Mesenchymal stem cell (in vitro differentiated cells and primary cell): ENCODE measurements around the gene ASB7.

ENCODE experiments used
- DNase-seq: peaks from one replicate; pipeline ENCODE4 v3.0.0-alpha.2; 2013
- H2AFZ ChIP-seq: one replicate; pipeline ENCODE4 v1.6.1; 2013; ENCODE audit warnings: low read depth, mild to moderate bottlenecking, control low read depth, inconsistent platforms, low read length, moderate library complexity
- H2AK5ac ChIP-seq: 2 replicates; pipeline ENCODE4 v1.6.1; 2013; ENCODE audit warnings: low read length, moderate library complexity, mild to moderate bottlenecking, inconsistent platforms; ENCODE audit not compliant: severe bottlenecking
- H2BK120ac ChIP-seq: one replicate; pipeline ENCODE4 v1.6.1; 2013; ENCODE audit warnings: low read depth, mild to moderate bottlenecking, inconsistent platforms, low read length, moderate library complexity
- H2BK12ac ChIP-seq, 2 experiments: one replicate each; pipeline ENCODE4 v1.6.1; 2013; ENCODE audit warnings: inconsistent platforms in 2 of 2, low read length in 2 of 2, mild to moderate bottlenecking in 2 of 2, moderate library complexity in 2 of 2, control low read depth in 1 of 2
- H2BK15ac ChIP-seq: one replicate; pipeline ENCODE4 v1.6.1; 2013; ENCODE audit warnings: mild to moderate bottlenecking, low read depth, inconsistent platforms; ENCODE audit not compliant: poor library complexity, severe bottlenecking
- H2BK5ac ChIP-seq: 2 replicates; pipeline ENCODE4 v1.6.1; 2013; ENCODE audit warnings: low read depth, mild to moderate bottlenecking, low read length, control low read depth, inconsistent platforms; ENCODE audit not compliant: poor library complexity, severe bottlenecking
- H3K14ac ChIP-seq, 2 experiments: one replicate each; pipeline ENCODE4 v1.6.1; 2013; ENCODE audit warnings: inconsistent platforms in 2 of 2, low read length in 2 of 2, control low read depth in 1 of 2, mild to moderate bottlenecking in 1 of 2, moderate library complexity in 1 of 2
- H3K18ac ChIP-seq, 2 experiments: one replicate each; pipeline ENCODE4 v1.6.1; 2013; ENCODE audit warnings: inconsistent platforms in 2 of 2, low read length in 2 of 2, control low read depth in 1 of 2, low read depth in 1 of 2, mild to moderate bottlenecking in 1 of 2
- H3K23ac ChIP-seq, 2 experiments: one replicate each; pipeline ENCODE4 v1.6.1; 2013; ENCODE audit warnings: inconsistent platforms in 2 of 2, low read length in 2 of 2, mild to moderate bottlenecking in 2 of 2, moderate library complexity in 2 of 2, control low read depth in 1 of 2
- H3K27ac ChIP-seq: 2 replicates; pipeline ENCODE4 v1.5.1; 2013; ENCODE audit warnings: mild to moderate bottlenecking, moderate library complexity, low read length, control low read depth, inconsistent platforms; ENCODE audit not compliant: poor library complexity, severe bottlenecking
- H3K27me3 ChIP-seq, 2 experiments: 2 replicates each; pipeline versions ENCODE4 v1.6.1 to v1.7.0; 2013; ENCODE audit warnings: low read length in 2 of 2, mild to moderate bottlenecking in 2 of 2, moderate library complexity in 2 of 2, control low read depth in 1 of 2, inconsistent platforms in 1 of 2; ENCODE audit not compliant: control insufficient read depth in 1 of 2, insufficient read depth in 1 of 2
- H3K36me3 ChIP-seq, 2 experiments: 2 replicates each; pipeline versions ENCODE4 v1.6.1 to v1.7.0; 2013; ENCODE audit warnings: low read length in 2 of 2, control low read depth in 1 of 2, inconsistent platforms in 1 of 2, low read depth in 1 of 2, mild to moderate bottlenecking in 1 of 2; ENCODE audit not compliant: insufficient read depth in 2 of 2, control insufficient read depth in 1 of 2
- H3K4ac ChIP-seq, 2 experiments: one replicate each; pipeline ENCODE4 v1.6.1; 2013; ENCODE audit warnings: inconsistent platforms in 2 of 2, low read length in 2 of 2, mild to moderate bottlenecking in 2 of 2, moderate library complexity in 2 of 2, control low read depth in 1 of 2, low read depth in 1 of 2
- H3K4me1 ChIP-seq: 2 replicates; pipeline ENCODE4 v1.6.1; 2013; ENCODE audit warnings: low read depth, low read length, control low read depth; ENCODE audit not compliant: control insufficient read depth, insufficient read depth
- H3K4me2 ChIP-seq: 2 replicates; pipeline ENCODE4 v1.6.1; 2013; ENCODE audit warnings: low read length, mild to moderate bottlenecking, inconsistent platforms; ENCODE audit not compliant: poor library complexity, severe bottlenecking
- H3K4me3 ChIP-seq, 2 experiments: 2 replicates each; pipeline versions ENCODE4 v1.5.1 to v1.7.0; 2013; ENCODE audit warnings: low read length in 2 of 2, mild to moderate bottlenecking in 2 of 2, control low read depth in 1 of 2, low read depth in 1 of 2; ENCODE audit not compliant: insufficient read depth in 1 of 2
- H3K79me1 ChIP-seq: replicated peaks from 2 replicates; pipeline ENCODE4 v1.6.1; 2013; ENCODE audit warnings: mild to moderate bottlenecking, control low read depth, low read length, inconsistent platforms; ENCODE audit not compliant: poor library complexity, severe bottlenecking
- H3K9ac ChIP-seq: 2 replicates; pipeline ENCODE4 v1.7.0; 2013; ENCODE audit warnings: mild to moderate bottlenecking, low read length, moderate library complexity
- H3K9me3 ChIP-seq: 2 replicates; pipeline ENCODE4 v1.7.0; 2013; ENCODE audit warnings: mild to moderate bottlenecking, low read length; ENCODE audit not compliant: control insufficient read depth
- H4K8ac ChIP-seq: one replicate; pipeline ENCODE4 v1.6.1; 2013; ENCODE audit warnings: inconsistent platforms, mild to moderate bottlenecking, low read length, moderate library complexity
- H4K91ac ChIP-seq: one replicate; pipeline ENCODE4 v1.6.1; 2013; ENCODE audit warnings: mild to moderate bottlenecking, low read length, inconsistent platforms
- WGBS: methylation state at CpG from one replicate; pipeline ENCODE4 v1.1.7; 2013; ENCODE audit warnings: mixed read lengths; 5-methylcytosine and 5-hydroxymethylcytosine counted together

ASB7 gene

GRCh38 chr15:100614336-100614735 is 11.9 kb downstream of the ASB7 start:
- Histone ChIP-seq H3K14ac (no peak overlapping the region), H3K79me1 (peaks cover 23% of the 10 kb centered on the region)
- WGBS, result 96% methylated on average over 2 of the region's 2 CpGs

DNA sequence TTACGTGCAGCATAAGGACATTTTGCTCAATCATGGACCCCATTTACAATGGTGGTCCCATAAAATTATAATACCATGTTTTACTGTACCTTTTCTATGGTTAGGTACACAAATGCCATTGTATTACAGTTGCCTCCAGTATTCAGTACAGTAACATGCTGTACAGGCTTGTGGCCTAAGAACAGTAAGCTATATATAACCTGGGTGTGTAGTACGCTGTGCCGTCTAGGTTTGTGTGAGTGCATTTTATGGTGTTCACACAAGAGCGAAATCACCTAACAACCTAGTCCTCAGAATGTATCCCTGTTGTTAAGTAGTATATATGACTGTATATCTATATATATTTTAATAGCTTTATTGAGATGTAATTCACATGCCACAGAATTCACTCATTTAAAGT is 12.5 kb downstream of the ASB7 start:
- Histone ChIP-seq H2BK120ac (no peak overlapping the region), H3K27ac (no peak overlapping the region), H3K14ac (no peak overlapping the region), H3K9me3 (no peaks in the 10 kb centered on the region), H2BK12ac (no peak overlapping the region), H3K27me3 (no peaks in the 10 kb centered on the region), H3K36me3 (peaks cover 18 to 67% of the 10 kb centered on the region in 2 experiments), H4K8ac (no peak overlapping the region), H2AK5ac (no peak overlapping the region), H4K91ac (no peak overlapping the region), H3K9ac (no peak overlapping the region), H3K4me2 (no peak overlapping the region), H3K79me1 (peaks cover 26% of the 10 kb centered on the region), H3K23ac (no peak overlapping the region), H2AFZ (no peak overlapping the region), H2BK5ac (no peak overlapping the region), H3K4ac (no peak overlapping the region), H3K18ac (no peak overlapping the region), H3K4me3 (no peak overlapping the region), H2BK15ac (no peak overlapping the region), H3K4me1 (no peaks in the 10 kb centered on the region)
- WGBS, result no CpG with 5 or more reads among the region's 4 CpGs
- DNase-seq, result no peak

More at GRCh38 chr15:100614336-100614735, 11.9 kb downstream of the ASB7 start:
- DNase-seq, result no peak
- no peak overlapping the region for H3K18ac ChIP-seq
- H3K9ac ChIP-seq, result no peak overlapping the region
- no peak overlapping the region for H2BK5ac ChIP-seq
- H3K27ac ChIP-seq, result no peak overlapping the region
- H2AK5ac ChIP-seq, result no peak overlapping the region
- no peak overlapping the region for H3K4ac ChIP-seq
- no peaks in the 10 kb centered on the region for H3K27me3 ChIP-seq
- H3K23ac ChIP-seq, result no peak overlapping the region
- H3K4me1 ChIP-seq, result no peaks in the 10 kb centered on the region
- H2AFZ ChIP-seq, result no peak overlapping the region
- no peak overlapping the region for H2BK120ac ChIP-seq
- no peaks in the 10 kb centered on the region for H3K9me3 ChIP-seq
- no peak overlapping the region for H2BK12ac ChIP-seq
- H3K4me2 ChIP-seq, result no peak overlapping the region
- no peak overlapping the region for H2BK15ac ChIP-seq
- no peak overlapping the region for H4K8ac ChIP-seq
- no peak overlapping the region for H4K91ac ChIP-seq
- peaks cover 20 to 67% of the 10 kb centered on the region in 2 experiments for H3K36me3 ChIP-seq
- H3K4me3 ChIP-seq, result no peak overlapping the region

GRCh38 chr15:100615801-100616200 is 13.4 kb downstream of the ASB7 start:
- H3K14ac ChIP-seq, result no peak overlapping the region
- peaks cover 32% of the 10 kb centered on the region for H3K79me1 ChIP-seq
- no peak overlapping the region for H2AK5ac ChIP-seq
- H4K8ac ChIP-seq, result no peak overlapping the region
- no peak overlapping the region for H2BK15ac ChIP-seq
- H3K36me3 ChIP-seq, result peaks cover 18 to 69% of the 10 kb centered on the region in 2 experiments
- no peak overlapping the region for H3K27ac ChIP-seq
- no peak overlapping the region for H3K4me2 ChIP-seq
- no peak overlapping the region for H2BK5ac ChIP-seq
- H3K9me3 ChIP-seq, result no peaks in the 10 kb centered on the region
- no peaks in the 10 kb centered on the region for H3K4me1 ChIP-seq
- no peak overlapping the region for H3K4ac ChIP-seq
- H2BK120ac ChIP-seq, result no peak overlapping the region
- no peak for DNase-seq
- no peak overlapping the region for H3K4me3 ChIP-seq
- H2BK12ac ChIP-seq, result no peak overlapping the region
- H3K18ac ChIP-seq, result no peak overlapping the region
- WGBS, result 98% methylated on average over 3 of the region's 5 CpGs
- no peaks in the 10 kb centered on the region for H3K27me3 ChIP-seq
- H2AFZ ChIP-seq, result no peak overlapping the region
- no peak overlapping the region for H4K91ac ChIP-seq
- H3K9ac ChIP-seq, result no peak overlapping the region
- H3K23ac ChIP-seq, result no peak overlapping the region

DNA sequence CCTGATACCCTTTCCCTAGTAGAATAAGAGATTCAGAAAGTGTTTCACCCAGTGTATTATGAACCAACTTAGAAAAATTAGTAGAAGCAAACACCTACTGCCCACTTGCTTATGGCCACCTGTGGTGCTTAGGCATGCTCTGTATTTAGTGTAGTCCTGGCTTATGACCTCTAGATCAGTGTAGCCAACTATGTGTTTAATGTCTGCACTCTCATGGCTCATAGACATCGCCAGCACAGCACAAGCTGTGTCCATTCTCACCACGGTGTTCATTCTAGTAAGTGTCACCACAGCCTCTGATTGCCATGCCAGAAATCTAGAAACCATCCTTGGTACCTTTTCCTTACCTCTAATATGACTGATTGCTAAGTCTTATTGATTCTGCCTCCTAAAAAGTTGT is 14.3 kb downstream of the ASB7 start:
- 95% methylated on average over 2 of the region's 2 CpGs for WGBS
- H2BK15ac ChIP-seq, result no peak overlapping the region
- no peak overlapping the region for H4K8ac ChIP-seq
- peaks cover 29% of the 10 kb centered on the region for H3K79me1 ChIP-seq
- H3K4ac ChIP-seq, result no peak overlapping the region
- H3K27me3 ChIP-seq, result no peaks in the 10 kb centered on the region
- H3K4me2 ChIP-seq, result no peak overlapping the region
- no peaks in the 10 kb centered on the region for H3K4me1 ChIP-seq
- no peak overlapping the region for H2AFZ ChIP-seq
- no peaks in the 10 kb centered on the region for H3K9me3 ChIP-seq
- H3K18ac ChIP-seq, result no peak overlapping the region
- H3K23ac ChIP-seq, result no peak overlapping the region
- no peak overlapping the region for H3K14ac ChIP-seq
- H3K4me3 ChIP-seq, result no peak overlapping the region
- no peak overlapping the region for H2AK5ac ChIP-seq
- no peak overlapping the region for H2BK5ac ChIP-seq
- H3K9ac ChIP-seq, result no peak overlapping the region
- H2BK12ac ChIP-seq, result no peak overlapping the region
- H2BK120ac ChIP-seq, result no peak overlapping the region
- DNase-seq, result no peak
- H4K91ac ChIP-seq, result no peak overlapping the region
- no peak overlapping the region for H3K27ac ChIP-seq
- H3K36me3 ChIP-seq, result peaks cover 14 to 63% of the 10 kb centered on the region in 2 experiments
